ENCODE data around the gene GATB. TPM values are rescaled to one million over a fixed set of nuclear protein-coding genes. Genes with fewer than 3 reads are reported as not detected.

Gene GATB
- total RNA-seq, 1 donor from 2014 or later, result 15.7 TPM

- Mint-ChIP-seq H3K27me3 (no peaks in the 10 kb centered on the region), H3K4me3 (ENCODE audit: low read depth) (no peak overlapping the region), H3K4me1 (ENCODE audit: low read depth) (peaks cover 3% of the 10 kb centered on the region), H3K27ac (no peak overlapping the region), H3K36me3 (ENCODE audit: insufficient read depth) (peaks cover 3% of the 10 kb centered on the region), H3K9me3 (ENCODE audit: low read depth) (no peaks in the 10 kb centered on the region)
- TF ChIP-seq CTCF (IDR thresholded peaks at IDR 0.05; ENCODE audit: unreplicated experiment), result no peak
- DNase-seq (ENCODE audit: low spot score, unreplicated experiment), result no peak
Observed at GRCh38 chr4:151715881-151716280, 44.9 kb downstream of the GATB start.

DNA sequence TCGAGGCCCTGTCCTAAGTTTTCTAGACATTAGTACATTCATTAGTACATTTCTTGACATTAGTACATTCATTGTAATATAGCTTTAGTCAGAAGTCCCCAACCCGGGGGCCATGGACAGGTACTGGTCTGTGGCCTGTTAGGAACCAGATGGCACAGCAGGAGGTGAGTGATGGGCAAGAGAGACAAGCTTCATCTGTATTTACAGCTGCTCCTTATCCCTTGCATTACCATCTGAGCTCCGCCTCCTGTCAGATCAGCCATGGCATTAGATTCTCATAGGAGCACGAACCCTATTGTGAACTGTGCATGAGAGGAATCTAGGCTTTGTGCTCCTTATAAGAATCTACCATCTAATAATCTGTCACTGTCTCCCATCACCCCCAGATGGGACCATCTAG lies 48.0 kb downstream of the GATB start:
- no peak for TF ChIP-seq CTCF (IDR thresholded peaks at IDR 0.05; ENCODE audit: unreplicated experiment)
- Mint-ChIP-seq H3K4me3 (ENCODE audit: low read depth) (no peak overlapping the region), H3K4me1 (ENCODE audit: low read depth) (peaks cover 3% of the 10 kb centered on the region), H3K9me3 (ENCODE audit: low read depth) (no peaks in the 10 kb centered on the region), H3K27me3 (no peaks in the 10 kb centered on the region), H3K27ac (no peak overlapping the region), H3K36me3 (ENCODE audit: insufficient read depth) (peaks cover 3% of the 10 kb centered on the region)
- no peak for DNase-seq (ENCODE audit: low spot score, unreplicated experiment)

DNA sequence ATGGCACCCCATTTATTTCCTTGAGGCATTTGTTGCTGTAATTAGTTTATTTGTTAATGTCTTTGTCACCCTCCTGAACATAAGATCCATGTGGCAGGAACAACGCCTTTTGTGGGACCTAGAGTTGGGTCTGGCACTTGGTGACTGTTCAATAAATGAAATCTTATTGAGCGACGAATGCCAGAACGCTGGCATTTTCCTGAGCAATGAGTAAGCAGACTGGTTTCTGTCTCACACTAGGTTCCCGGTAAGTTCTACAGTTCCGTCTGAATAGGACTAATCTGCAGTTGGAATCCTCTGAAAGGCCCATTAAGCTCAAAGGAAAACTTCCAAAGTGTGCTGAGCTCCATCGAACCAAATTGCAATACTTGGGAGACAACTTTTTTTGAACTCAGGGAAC lies 49.2 kb downstream of the GATB start:
- no peak overlapping the region for H3K27ac Mint-ChIP-seq
- H3K4me1 Mint-ChIP-seq (ENCODE audit: low read depth), result no peaks in the 10 kb centered on the region
- TF ChIP-seq CTCF (IDR thresholded peaks at IDR 0.05; ENCODE audit: unreplicated experiment), result no peak
- H3K4me3 Mint-ChIP-seq (ENCODE audit: low read depth), result no peak overlapping the region
- peaks cover 3% of the 10 kb centered on the region for H3K36me3 Mint-ChIP-seq (ENCODE audit: insufficient read depth)
- DNase-seq (ENCODE audit: low spot score, unreplicated experiment), result no peak
- no peaks in the 10 kb centered on the region for H3K9me3 Mint-ChIP-seq (ENCODE audit: low read depth)
- no peaks in the 10 kb centered on the region for H3K27me3 Mint-ChIP-seq

- no peak for TF ChIP-seq CTCF (IDR thresholded peaks at IDR 0.05; ENCODE audit: unreplicated experiment)
- no peaks in the 10 kb centered on the region for H3K36me3 Mint-ChIP-seq (ENCODE audit: insufficient read depth)
- H3K9me3 Mint-ChIP-seq (ENCODE audit: low read depth), result no peaks in the 10 kb centered on the region
- H3K27ac Mint-ChIP-seq, result no peak overlapping the region
- no peaks in the 10 kb centered on the region for H3K4me1 Mint-ChIP-seq (ENCODE audit: low read depth)
- no peaks in the 10 kb centered on the region for H3K27me3 Mint-ChIP-seq
- DNase-seq (ENCODE audit: low spot score, unreplicated experiment), result no peak
- H3K4me3 Mint-ChIP-seq (ENCODE audit: low read depth), result no peak overlapping the region
Observed at GRCh38 chr4:151709587-151709986, 51.2 kb downstream of the GATB start.

DNA sequence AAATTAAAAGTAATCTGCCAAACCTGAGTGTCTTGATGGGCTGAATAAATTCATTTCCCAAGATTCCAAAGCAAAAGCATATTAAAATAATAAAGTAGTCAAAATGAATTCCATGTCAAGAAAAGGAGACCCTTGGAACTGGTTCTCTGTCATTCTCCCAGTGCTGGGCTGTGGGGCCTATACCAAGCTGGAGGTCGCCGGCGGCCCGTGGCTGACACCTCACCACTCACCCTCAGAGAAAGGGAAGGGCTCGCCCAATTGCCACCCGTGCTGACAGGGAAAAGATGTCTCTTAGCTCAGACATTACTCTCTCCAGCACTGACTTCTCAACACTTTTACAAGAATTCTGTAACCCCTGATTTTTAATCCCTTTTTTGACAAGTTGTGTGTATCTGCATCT lies 51.7 kb downstream of the GATB start:
- Mint-ChIP-seq H3K27ac (no peak overlapping the region), H3K27me3 (no peaks in the 10 kb centered on the region), H3K4me1 (ENCODE audit: low read depth) (no peaks in the 10 kb centered on the region), H3K9me3 (ENCODE audit: low read depth) (no peaks in the 10 kb centered on the region), H3K4me3 (ENCODE audit: low read depth) (no peak overlapping the region), H3K36me3 (ENCODE audit: insufficient read depth) (no peaks in the 10 kb centered on the region)
- TF ChIP-seq CTCF (IDR thresholded peaks at IDR 0.05; ENCODE audit: unreplicated experiment), result no peak
- no peak for DNase-seq (ENCODE audit: low spot score, unreplicated experiment)
